K562 (cell line): ENCODE data around the gene HTT-AS. TPM values are rescaled to one million over a fixed set of nuclear protein-coding genes. Genes with fewer than 3 reads are reported as not detected.
A peak's percentile ranks its signal among the peaks of the same experiment; 100 is the strongest.

Experiments used
- ADNP ChIP-seq: fragments of 200-800 bp; sonication (Bioruptor generic); IDR thresholded peaks from 2 replicates; pipeline ENCODE4 v1.6.1; 2016; ENCODE audit warnings: missing genetic modification characterization, missing compliant biosample characterization
- C11orf30 ChIP-seq: fragments of 450-650 bp; IDR thresholded peaks from 2 replicates; pipeline ENCODE4 v1.6.1; 2016; ENCODE audit warnings: low read depth, mild to moderate bottlenecking
- ELF2 ChIP-seq: fragments of 250-450 bp; sonication (Bioruptor Pico); IDR thresholded peaks from 2 replicates; pipeline ENCODE4 v1.5.0; 2021; ENCODE audit warnings: mild to moderate bottlenecking
- EP400 ChIP-seq: fragments of 450-650 bp; IDR thresholded peaks from 2 replicates; pipeline ENCODE4 v1.6.1; 2017; ENCODE audit warnings: antibody characterized with exemption, mild to moderate bottlenecking, moderate library complexity
- HCFC1 ChIP-seq: IDR thresholded peaks from 2 replicates; pipeline ENCODE4 v1.6.1; 2012; ENCODE audit warnings: low read depth, low read length, improper control_type of control experiment
- HDAC2 ChIP-seq: fragments of 450-650 bp; IDR thresholded peaks from 2 replicates; pipeline ENCODE4 v1.6.1; 2016; ENCODE audit warnings: mild to moderate bottlenecking
- HNRNPLL ChIP-seq: fragments of 200-400 bp; formaldehyde crosslinking; IDR thresholded peaks from 2 replicates; pipeline ENCODE4 v1.6.1; 2017; ENCODE audit warnings: low read length, low read depth, mild to moderate bottlenecking; ENCODE audit not compliant: poor library complexity, severe bottlenecking
- KLF16 ChIP-seq: IDR thresholded peaks from 2 replicates; pipeline ENCODE4 v1.6.1; 2016; ENCODE audit warnings: antibody characterized with exemption
- NEUROD1 ChIP-seq: fragments of 150-350 bp; IDR thresholded peaks from 2 replicates; pipeline ENCODE4 v1.6.1; 2014; ENCODE audit warnings: borderline replicate concordance, low read length, low read depth; ENCODE audit not compliant: partially characterized antibody
- NFATC3 ChIP-seq: fragments of 450-650 bp; IDR thresholded peaks from 2 replicates; pipeline ENCODE4 v1.6.1; 2017; ENCODE audit warnings: mild to moderate bottlenecking
- NR0B1 ChIP-seq: fragments of 450-650 bp; IDR thresholded peaks from one replicate; pipeline ENCODE4 v1.6.1; 2018; ENCODE audit warnings: mild to moderate bottlenecking, moderate library complexity; ENCODE audit not compliant: partially characterized antibody
- PKNOX1 ChIP-seq: fragments of 450-650 bp; IDR thresholded peaks from 2 replicates; pipeline ENCODE4 v1.6.1; 2016
- POLR2G ChIP-seq: fragments of 200-400 bp; formaldehyde crosslinking; IDR thresholded peaks from 2 replicates; pipeline ENCODE4 v1.6.1; 2017; ENCODE audit warnings: low read depth, mild to moderate bottlenecking, antibody characterized with exemption, low read length, moderate library complexity
- PTRF ChIP-seq: fragments of 450-650 bp; IDR thresholded peaks from 2 replicates; pipeline ENCODE4 v1.6.1; 2016; ENCODE audit warnings: mild to moderate bottlenecking, missing genetic modification characterization, missing compliant biosample characterization
- SIRT6 ChIP-seq: IDR thresholded peaks from one replicate; pipeline ENCODE4 v1.6.1; 2012; ENCODE audit warnings: low read depth, mild to moderate bottlenecking, control low read depth, inconsistent platforms, low read length, moderate library complexity
- SRSF7 ChIP-seq: fragments of 200-400 bp; formaldehyde crosslinking; optimal IDR thresholded peaks from 2 replicates; pipeline ENCODE3; 2017; ENCODE audit warnings: mild to moderate bottlenecking, low read depth, low read length
- ZBTB5 ChIP-seq: fragments of 450-650 bp; IDR thresholded peaks from 2 replicates; pipeline ENCODE4 v1.6.1; 2017; ENCODE audit warnings: antibody characterized with exemption
- ZNF707 ChIP-seq: fragments of 250-450 bp; sonication (Bioruptor Pico); conservative IDR thresholded peaks from 2 replicates; pipeline ENCODE4 v1.8.0; 2022; ENCODE audit warnings: inconsistent platforms, mild to moderate bottlenecking, moderate library complexity
- polyA plus RNA-seq, 8 experiments: library from polyadenylated mRNA; depleted of rRNA in 4 of 8; stranded (reverse) in 5 of 8; unstranded in 3 of 8; fragments of >200 nt; fragmentation: Nextera tagmentation in 2 of 8; fragmentation: Illumina TruSeq in 1 of 8; extraction: Ambion mirVana in 2 of 8; extraction: Trizol in 1 of 8; gene quantifications; 2 replicates each; pipeline versions ENCODE4 v1.2.1 to v1.2.3, GENCODE V29; 2011 to 2014; ENCODE audit warnings: inconsistent platforms in 1 of 8, missing spikeins in 1 of 8
- total RNA-seq, 7 experiments: library from RNA; depleted of rRNA in 6 of 7; stranded (reverse); fragments of >200 nt in 6 of 7; fragmentation: Illumina TruSeq in 2 of 7; extraction: Trizol in 2 of 7; gene quantifications; 2 replicates each; pipeline versions ENCODE4 v1.2.1 to v1.2.3, GENCODE V29; 2011 to 2021; ENCODE audit warnings: low replicate concordance in 1 of 7
- TF ChIP-seq, protein P1 (sequence below): IDR thresholded peaks from 3 replicates; pipeline ENCODE4 v1.6.1; 2011; ENCODE audit warnings: borderline replicate concordance, mild to moderate bottlenecking, moderate library complexity; ENCODE audit not compliant: insufficient read length; ENCODE audit errors: extremely low read depth
- TF ChIP-seq, protein P2 (sequence below): fragments of 250-450 bp; sonication (Bioruptor Pico); IDR thresholded peaks from 2 replicates; pipeline ENCODE4 v1.8.0; 2022; ENCODE audit warnings: moderate library complexity, mild to moderate bottlenecking, inconsistent platforms

The HTT-AS gene
- total and polyA plus RNA-seq, 9 of the 15 experiments (the other 6 are each of a cell fraction or from before 2014, with no cell fraction given), result not detected

- TF ChIP-seq ADNP (tag) (no peak), SRSF7 (no peak), POLR2G (peak; percentile 91), NEUROD1 (no peak), HCFC1 (0 out of 2 replicates have a peak, but pooled peaks have one; percentile 54), EP400 (no peak), C11orf30 (peak; percentile 77), ELF2 (no peak), PTRF (no peak), KLF16 (no peak), SIRT6 (no peak), HNRNPLL (peak; percentile 82), HDAC2 (no peak), NFATC3 (no peak), ZNF707 (CRISPR knock-in tag) (no peak), PKNOX1 (peak; percentile 99), NR0B1 (no peak), ZBTB5 (no peak)
- TF ChIP-seq, protein P1, sequence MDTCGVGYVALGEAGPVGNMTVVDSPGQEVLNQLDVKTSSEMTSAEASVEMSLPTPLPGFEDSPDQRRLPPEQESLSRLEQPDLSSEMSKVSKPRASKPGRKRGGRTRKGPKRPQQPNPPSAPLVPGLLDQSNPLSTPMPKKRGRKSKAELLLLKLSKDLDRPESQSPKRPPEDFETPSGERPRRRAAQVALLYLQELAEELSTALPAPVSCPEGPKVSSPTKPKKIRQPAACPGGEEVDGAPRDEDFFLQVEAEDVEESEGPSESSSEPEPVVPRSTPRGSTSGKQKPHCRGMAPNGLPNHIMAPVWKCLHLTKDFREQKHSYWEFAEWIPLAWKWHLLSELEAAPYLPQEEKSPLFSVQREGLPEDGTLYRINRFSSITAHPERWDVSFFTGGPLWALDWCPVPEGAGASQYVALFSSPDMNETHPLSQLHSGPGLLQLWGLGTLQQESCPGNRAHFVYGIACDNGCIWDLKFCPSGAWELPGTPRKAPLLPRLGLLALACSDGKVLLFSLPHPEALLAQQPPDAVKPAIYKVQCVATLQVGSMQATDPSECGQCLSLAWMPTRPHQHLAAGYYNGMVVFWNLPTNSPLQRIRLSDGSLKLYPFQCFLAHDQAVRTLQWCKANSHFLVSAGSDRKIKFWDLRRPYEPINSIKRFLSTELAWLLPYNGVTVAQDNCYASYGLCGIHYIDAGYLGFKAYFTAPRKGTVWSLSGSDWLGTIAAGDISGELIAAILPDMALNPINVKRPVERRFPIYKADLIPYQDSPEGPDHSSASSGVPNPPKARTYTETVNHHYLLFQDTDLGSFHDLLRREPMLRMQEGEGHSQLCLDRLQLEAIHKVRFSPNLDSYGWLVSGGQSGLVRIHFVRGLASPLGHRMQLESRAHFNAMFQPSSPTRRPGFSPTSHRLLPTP, result no peak
- TF ChIP-seq, protein P2, sequence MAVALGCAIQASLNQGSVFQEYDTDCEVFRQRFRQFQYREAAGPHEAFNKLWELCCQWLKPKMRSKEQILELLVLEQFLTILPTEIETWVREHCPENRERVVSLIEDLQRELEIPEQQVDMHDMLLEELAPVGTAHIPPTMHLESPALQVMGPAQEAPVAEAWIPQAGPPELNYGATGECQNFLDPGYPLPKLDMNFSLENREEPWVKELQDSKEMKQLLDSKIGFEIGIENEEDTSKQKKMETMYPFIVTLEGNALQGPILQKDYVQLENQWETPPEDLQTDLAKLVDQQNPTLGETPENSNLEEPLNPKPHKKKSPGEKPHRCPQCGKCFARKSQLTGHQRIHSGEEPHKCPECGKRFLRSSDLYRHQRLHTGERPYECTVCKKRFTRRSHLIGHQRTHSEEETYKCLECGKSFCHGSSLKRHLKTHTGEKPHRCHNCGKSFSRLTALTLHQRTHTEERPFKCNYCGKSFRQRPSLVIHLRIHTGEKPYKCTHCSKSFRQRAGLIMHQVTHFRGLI, result no peak
These were observed at the start of gene HTT-AS, which contains the start of gene HTT (continued) for GRCh38 chr4:3074078-3074845.
